Adrenal gland (tissue), 12 donors: ENCODE measurements around the gene ECE2. TPM values are rescaled to one million over a fixed set of nuclear protein-coding genes. Genes with fewer than 3 reads are reported as not detected.
A peak's percentile ranks its signal among the peaks of the same experiment; 100 is the strongest.

Experiments used
- DNase-seq, 7 donors: peaks; one replicate each; pipeline ENCODE4 v3.0.0-alpha.2; 2019 to 2020
- H3K27ac ChIP-seq, 5 donors: fragments of 200-600 bp; sonication (generic) in 4 of 5; 1 replicate in 3 of 5; 2 replicates in 2 of 5; pipeline versions ENCODE4 v1.5.1 to v1.8.0; 2016 to 2020; ENCODE audit warnings: mild to moderate bottlenecking in 1 of 5
- H3K27me3 ChIP-seq: fragments of 200-600 bp; 2 replicates; pipeline ENCODE4 v1.8.0; 2021
- H3K36me3 ChIP-seq, 2 donors: fragments of 200-600 bp; replicated peaks in 1 of 2; 1 replicate in 1 of 2; 2 replicates in 1 of 2; pipeline versions ENCODE4 v1.5.1 to v1.8.0; 2018 to 2022
- H3K4me1 ChIP-seq, 2 donors: fragments of 200-600 bp; replicated peaks in 1 of 2; 1 replicate in 1 of 2; 2 replicates in 1 of 2; pipeline versions ENCODE4 v1.5.1 to v1.8.0; 2018 to 2021
- H3K4me3 ChIP-seq, 4 donors: fragments of 200-600 bp; sonication (generic) in 3 of 4; one replicate each; pipeline ENCODE4 v1.5.1; 2016 to 2018
- H3K9me3 ChIP-seq, 3 donors: fragments of 200-600 bp; sonication (generic) in 1 of 3; replicated peaks in 1 of 3; 1 replicate in 2 of 3; 2 replicates in 1 of 3; pipeline versions ENCODE4 v1.5.1 to v1.8.0; 2016 to 2021
- POLR2A ChIP-seq, 2 donors: fragments of 450-650 bp; IDR thresholded peaks; one replicate each; pipeline ENCODE4 v1.6.1; 2017; ENCODE audit warnings: antibody characterized with exemption in 2 of 2, mild to moderate bottlenecking in 2 of 2, moderate library complexity in 1 of 2
- WGBS, 4 donors: extraction: QIAGEN DNeasy Blood & Tissue Kit in 2 of 4; methylation state at CpG; one replicate each; pipeline versions ENCODE4 v1.1.5 to v1.1.7; 2013 to 2017; 5-methylcytosine and 5-hydroxymethylcytosine counted together
- intact Hi-C, 2 donors: fragments of 100-400 bp; cut with DNase I; formaldehyde crosslinking; loops; one replicate each; pipeline versions ENCODE4 v1.14.1 to v1.15.0; 2022 to 2023
- polyA plus RNA-seq, 3 donors: library from polyadenylated mRNA; stranded (reverse); fragments of 200-250 nt in 2 of 3; fragments of 350-450 nt in 1 of 3; fragmentation: Illumina TruSeq in 1 of 3; extraction: RNeasy Lipid Tissue Mini Kit (QIAGEN cat#74804) in 1 of 3; gene quantifications; one replicate each; pipeline ENCODE4 v1.2.3, GENCODE V29; 2013 to 2014
- total RNA-seq, 9 donors: library from RNA; depleted of rRNA in 4 of 9; stranded (reverse); fragments of >200 nt in 4 of 9; fragments of 120-200 nt in 1 of 9; fragmentation: NEBNext Ultra II Directional in 1 of 9; extraction: Animal tissue kit (Norgen Biotek cat#: 25700) in 1 of 9; gene quantifications; one replicate each; pipeline versions ENCODE4 v1.1.0 to v1.2.4, GENCODE V29; 2013 to 2023
- TF ChIP-seq, protein P1 (sequence below), 6 experiments: fragments of 450-650 bp in 4 of 6; fragments of 200-600 bp in 2 of 6; sonication (generic) in 1 of 6; IDR thresholded peaks; 1 replicate in 5 of 6; 2 replicates in 1 of 6; pipeline versions ENCODE4 v1.5.1 to v1.8.0; 2016 to 2021; ENCODE audit warnings: antibody characterized with exemption in 6 of 6, mild to moderate bottlenecking in 2 of 6, moderate library complexity in 1 of 6
- donor health status: healthy with polysubstance abuse.
- donor health status: Bipolar disorder and iron deficiency.
- donor health status: DM: yes; HTN: yes; CAD: no.
- donor health status: DM: no; HTN: no; CAD: no.
- donor health status: DM: no; HTN: no; CAD: no.
- donor health status: DM: yes; HTN: yes; CAD: no.

ECE2 gene
- total and polyA plus RNA-seq, 12 donors: 0.27 to 15.2 (median 5.8) TPM; not detected in 4

DNA sequence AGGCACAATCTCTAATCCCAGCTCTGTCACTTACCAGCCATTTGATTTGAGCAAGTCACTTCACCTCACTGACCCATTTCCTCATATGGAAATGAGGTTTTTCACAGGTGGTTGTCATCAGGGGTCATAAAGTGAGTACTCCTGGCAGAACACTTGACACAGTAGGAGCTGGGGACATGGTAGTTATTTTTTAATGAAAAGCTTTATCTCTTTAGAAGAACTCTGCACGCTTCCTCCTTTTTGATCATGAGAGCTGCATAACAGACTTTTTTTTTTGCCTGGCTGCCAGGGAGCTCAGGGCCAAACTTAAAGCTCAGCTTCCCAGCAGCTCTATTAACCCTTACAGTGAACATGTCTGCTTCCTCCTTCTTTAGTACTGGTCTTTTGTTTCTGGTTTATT lies 38.0 kb upstream of the ECE2 start:
- peak overlapping the region in 1 of 5 donors; percentile 32 for H3K27ac ChIP-seq
- WGBS, 4 donors: 28 to 35% (median 31%) methylated on average over 1 of the region's 1 CpG
- no peak overlapping the region for H3K4me3 ChIP-seq
- peaks cover 0 to 20% of the 10 kb centered on the region in 2 donors for H3K36me3 ChIP-seq
- no peaks in the 10 kb centered on the region for H3K27me3 ChIP-seq
- no peak for DNase-seq
- H3K9me3 ChIP-seq: no peaks in the 10 kb centered on the region
- H3K4me1 ChIP-seq: peaks cover 7 to 42% of the 10 kb centered on the region in 2 donors
- intact Hi-C loops: loop anchor here in 1 of 2 donors (5.0 kb wide), 1 partner anchor 46 kb away; no protein-coding TSS in a partner anchor
- TF ChIP-seq, protein P1, sequence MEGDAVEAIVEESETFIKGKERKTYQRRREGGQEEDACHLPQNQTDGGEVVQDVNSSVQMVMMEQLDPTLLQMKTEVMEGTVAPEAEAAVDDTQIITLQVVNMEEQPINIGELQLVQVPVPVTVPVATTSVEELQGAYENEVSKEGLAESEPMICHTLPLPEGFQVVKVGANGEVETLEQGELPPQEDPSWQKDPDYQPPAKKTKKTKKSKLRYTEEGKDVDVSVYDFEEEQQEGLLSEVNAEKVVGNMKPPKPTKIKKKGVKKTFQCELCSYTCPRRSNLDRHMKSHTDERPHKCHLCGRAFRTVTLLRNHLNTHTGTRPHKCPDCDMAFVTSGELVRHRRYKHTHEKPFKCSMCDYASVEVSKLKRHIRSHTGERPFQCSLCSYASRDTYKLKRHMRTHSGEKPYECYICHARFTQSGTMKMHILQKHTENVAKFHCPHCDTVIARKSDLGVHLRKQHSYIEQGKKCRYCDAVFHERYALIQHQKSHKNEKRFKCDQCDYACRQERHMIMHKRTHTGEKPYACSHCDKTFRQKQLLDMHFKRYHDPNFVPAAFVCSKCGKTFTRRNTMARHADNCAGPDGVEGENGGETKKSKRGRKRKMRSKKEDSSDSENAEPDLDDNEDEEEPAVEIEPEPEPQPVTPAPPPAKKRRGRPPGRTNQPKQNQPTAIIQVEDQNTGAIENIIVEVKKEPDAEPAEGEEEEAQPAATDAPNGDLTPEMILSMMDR (IDR thresholded peaks at IDR 0.05): no peak

DNA sequence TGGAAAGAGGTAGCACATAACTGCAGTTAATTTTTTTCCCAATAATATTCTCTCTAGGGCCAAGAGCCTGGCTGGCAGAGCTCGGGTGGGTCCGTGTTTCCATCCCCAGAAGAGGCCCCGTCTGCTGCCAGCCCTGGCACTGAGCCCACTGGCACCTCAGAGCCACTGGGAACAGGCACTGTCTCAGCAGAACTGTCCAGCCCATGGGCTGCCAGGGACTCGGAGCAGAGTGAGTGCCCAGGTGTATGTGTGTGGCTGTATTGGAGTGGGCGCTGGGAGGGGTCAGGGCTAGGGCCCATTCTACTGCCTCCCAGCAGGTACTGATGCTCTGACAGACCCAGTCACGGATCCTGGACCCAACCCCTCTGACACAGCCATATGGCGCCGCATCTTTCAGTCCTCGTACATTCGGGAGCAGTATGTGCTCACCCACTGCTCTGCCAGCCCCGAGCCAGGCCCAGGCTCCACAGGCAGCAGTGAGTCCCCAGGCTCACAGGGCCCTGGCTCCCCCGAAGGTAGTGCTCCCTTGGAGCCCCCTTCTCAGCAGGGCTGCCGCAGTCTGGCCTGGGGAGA lies 37.5 kb upstream of the ECE2 start:
- Histone ChIP-seq H3K4me1 (peaks cover 7 to 37% of the 10 kb centered on the region in 2 donors), H3K27ac (peak overlapping the region in 1 of 5 donors; percentile 32), H3K4me3 (no peak overlapping the region), H3K36me3 (peaks cover 0 to 25% of the 10 kb centered on the region in 2 donors), H3K9me3 (no peaks in the 10 kb centered on the region), H3K27me3 (no peaks in the 10 kb centered on the region)
- intact Hi-C loops: loop anchor here in 1 of 2 donors (5.0 kb wide), 1 partner anchor 46 kb away; no protein-coding TSS in a partner anchor
- TF ChIP-seq POLR2A (IDR thresholded peaks at IDR 0.05): no peak
- TF ChIP-seq, protein P1 (IDR thresholded peaks at IDR 0.05): no peak
- DNase-seq: no peak
- WGBS, 4 donors: 43 to 76% (median 73%) methylated on average over 4 to 13 of the region's 13 CpGs

DNA sequence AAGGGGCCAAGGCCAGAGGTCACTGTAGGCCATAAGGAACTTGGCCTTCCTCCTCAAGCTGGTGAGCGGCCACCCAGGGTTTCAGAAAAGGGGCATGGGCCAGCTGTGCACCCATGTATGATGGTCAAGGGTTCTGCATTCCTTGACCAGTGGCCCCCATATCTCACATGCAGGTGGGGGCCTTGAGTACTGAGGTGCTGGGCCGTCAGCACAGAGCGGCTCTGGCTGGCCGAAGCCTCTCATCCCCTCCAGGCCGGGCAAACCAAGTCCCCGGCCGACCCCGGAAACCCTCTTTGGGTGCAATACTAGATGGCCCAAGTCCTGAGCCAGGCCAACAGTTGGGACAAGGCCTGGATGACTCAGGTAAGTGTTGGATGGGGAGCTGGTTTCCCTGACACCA lies 36.6 kb upstream of the ECE2 start:
- intact Hi-C loops: loop anchor here in 1 of 2 donors (5.0 kb wide), 1 partner anchor 47 kb away; no protein-coding TSS in a partner anchor
- WGBS, 4 donors: 86 to 98% (median 96%) methylated on average over 3 to 8 of the region's 8 CpGs
- Histone ChIP-seq H3K36me3 (peaks cover 0 to 34% of the 10 kb centered on the region in 2 donors), H3K9me3 (no peaks in the 10 kb centered on the region), H3K27ac (peak overlapping the region in 1 of 5 donors; percentile 41), H3K27me3 (no peaks in the 10 kb centered on the region), H3K4me3 (no peak overlapping the region), H3K4me1 (peaks cover 4 to 31% of the 10 kb centered on the region in 2 donors)
- no peak for DNase-seq
- TF ChIP-seq, protein P1 (IDR thresholded peaks at IDR 0.05): no peak
- TF ChIP-seq POLR2A (IDR thresholded peaks at IDR 0.05): no peak

DNA sequence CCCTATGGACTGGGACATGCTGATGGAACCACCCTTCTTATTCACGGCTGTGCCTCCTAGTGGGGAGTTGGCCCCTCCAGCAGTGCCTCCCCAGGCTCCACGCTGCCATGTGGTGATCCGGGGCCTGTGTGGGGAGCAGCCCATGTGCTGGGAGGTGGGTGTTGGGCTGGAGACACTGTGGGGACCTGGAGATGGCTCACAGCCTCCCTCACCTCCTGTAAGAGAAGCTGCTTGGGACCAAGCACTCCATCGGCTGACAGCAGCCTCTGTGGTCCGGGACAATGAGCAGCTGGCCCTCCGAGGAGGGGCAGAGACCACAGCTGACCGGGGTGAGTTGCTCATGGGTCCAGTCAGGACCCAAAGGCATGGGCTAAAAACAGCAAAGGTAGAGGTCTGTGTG lies 36.1 kb upstream of the ECE2 start:
- no peak overlapping the region for H3K4me3 ChIP-seq
- no peak for DNase-seq
- peak overlapping the region in 1 of 5 donors; percentile 41 for H3K27ac ChIP-seq
- no peak for TF ChIP-seq POLR2A (IDR thresholded peaks at IDR 0.05)
- TF ChIP-seq, protein P1 (IDR thresholded peaks at IDR 0.05): no peak
- whole genome bisulfite sequencing, 4 donors: 84 to 91% (median 85%) methylated on average over 3 to 7 of the region's 7 CpGs
- H3K9me3 ChIP-seq: no peaks in the 10 kb centered on the region
- H3K36me3 ChIP-seq: peaks cover 0 to 39% of the 10 kb centered on the region in 2 donors
- peaks cover 0 to 26% of the 10 kb centered on the region in 2 donors for H3K4me1 ChIP-seq
- H3K27me3 ChIP-seq: no peaks in the 10 kb centered on the region
- intact Hi-C loops: loop anchor here (5.0 to 10.0 kb wide), 3 partner anchors 47 to 345 kb away; no protein-coding TSS in a partner anchor
